ENCODE data around the gene TAS2R38.

TAS2R38 gene

GRCh38 chr7:141954334-141954733, 19.2 kb downstream of the TAS2R38 start:
- DNase-seq (ENCODE audit: extremely low spot score), result no peak
- ChIA-PET CTCF (interaction anchor here (1.4 kb wide), 1 partner anchor 22 kb away, joined by 4 read pairs; no protein-coding TSS in a partner anchor), POLR2A (no interaction called here)
- no peak for TF ChIP-seq CTCF (IDR thresholded peaks at IDR 0.05; ENCODE audit: control extremely low read depth, extremely low read depth, low read depth, missing control alignments)

GRCh38 chr7:141952461-141952860, 21.1 kb downstream of the TAS2R38 start:
- DNase-seq (ENCODE audit: extremely low spot score), result no peak
- no peak for TF ChIP-seq CTCF (IDR thresholded peaks at IDR 0.05; ENCODE audit: control extremely low read depth, extremely low read depth, low read depth, missing control alignments)
- ChIA-PET POLR2A (no interaction called here), CTCF (no interaction called here)

GRCh38 chr7:141950806-141951205, 22.8 kb downstream of the TAS2R38 start:
- DNase-seq (ENCODE audit: extremely low spot score), result no peak
- no peak for TF ChIP-seq CTCF (IDR thresholded peaks at IDR 0.05; ENCODE audit: control extremely low read depth, extremely low read depth, low read depth, missing control alignments)
- POLR2A ChIA-PET, result no interaction called here
- CTCF ChIA-PET, result no interaction called here

- POLR2A ChIA-PET, result no interaction called here
- CTCF ChIA-PET, result no interaction called here
- DNase-seq (ENCODE audit: extremely low spot score), result no peak
- TF ChIP-seq CTCF (IDR thresholded peaks at IDR 0.05; ENCODE audit: control extremely low read depth, extremely low read depth, low read depth, missing control alignments), result no peak
Observed at GRCh38 chr7:141949911-141950310, 23.7 kb downstream of the TAS2R38 start.

- no peak for DNase-seq (ENCODE audit: extremely low spot score)
- POLR2A ChIA-PET, result no interaction called here
- TF ChIP-seq CTCF (IDR thresholded peaks at IDR 0.05; ENCODE audit: control extremely low read depth, extremely low read depth, low read depth, missing control alignments), result no peak
- CTCF ChIA-PET, result no interaction called here
Observed at GRCh38 chr7:141949451-141949850, 24.1 kb downstream of the TAS2R38 start.

GRCh38 chr7:141949021-141949420, 24.6 kb downstream of the TAS2R38 start:
- POLR2A ChIA-PET, result no interaction called here
- DNase-seq (ENCODE audit: extremely low spot score), result no peak
- TF ChIP-seq CTCF (IDR thresholded peaks at IDR 0.05; ENCODE audit: control extremely low read depth, extremely low read depth, low read depth, missing control alignments), result no peak
- CTCF ChIA-PET, result no interaction called here

- no peak for DNase-seq (ENCODE audit: extremely low spot score)
- ChIA-PET CTCF (no interaction called here), POLR2A (no interaction called here)
- TF ChIP-seq CTCF (IDR thresholded peaks at IDR 0.05; ENCODE audit: control extremely low read depth, extremely low read depth, low read depth, missing control alignments), result no peak
Observed at GRCh38 chr7:141946796-141947195, 26.8 kb downstream of the TAS2R38 start, which contains the start of gene CLEC5A. TSS of gene CLEC5A (minus strand) at chr7:141946974. CDS start at chr7:141946292, 682 bp downstream.

All from GM10248 (cell line).